HCEC 1CT (cell line): ENCODE data around the gene WDR83.
"Not testable (repeated sequence)": the region's sequence is repeated elsewhere in the genome, so short reads cannot be mapped to it uniquely, and the experiment has no call there.

Source experiments
- DNase-seq: peaks from one replicate; pipeline ENCODE4 v3.0.0-alpha.2; 2017

Gene WDR83

DNA sequence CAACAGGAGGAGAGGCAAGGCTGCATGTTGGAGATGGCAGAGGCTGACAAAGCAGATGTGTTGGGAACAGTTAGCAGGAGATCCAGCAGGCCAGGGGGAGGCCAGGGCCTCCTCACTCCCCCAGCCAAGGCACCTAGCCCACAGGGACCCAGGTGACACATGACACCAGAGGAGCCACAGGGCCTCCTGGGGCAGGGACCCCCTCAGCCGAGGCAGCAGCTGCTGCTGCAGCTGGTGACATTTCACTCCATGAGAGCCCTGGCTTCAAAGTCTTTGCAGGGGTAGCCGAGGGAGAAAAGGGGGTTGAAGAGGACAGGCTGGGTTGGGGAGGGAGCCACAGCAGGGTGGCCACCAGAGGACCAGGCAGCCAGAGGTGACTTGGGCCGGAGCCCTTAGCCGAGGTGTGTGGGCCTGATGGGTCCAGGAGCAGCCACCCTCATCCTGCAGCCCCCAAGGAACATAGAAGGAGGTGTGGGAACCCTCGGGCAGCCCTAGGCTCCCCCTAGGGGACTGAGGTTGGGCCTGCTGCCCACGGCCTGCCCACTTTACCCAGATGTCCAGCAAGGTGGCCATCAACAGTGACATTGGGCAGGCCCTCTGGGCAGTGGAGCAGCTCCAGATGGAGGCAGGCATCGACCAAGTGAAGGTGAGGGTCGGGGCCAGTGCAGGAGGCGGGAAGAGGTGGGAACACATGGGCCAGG is 21.0 kb downstream of the WDR83 start, which contains the start of gene GNG14:
TSS of gene GNG14 (plus strand) at position 503 of the 701 bp plus-strand sequence. CDS start at position 554, 51 bp downstream.
- no peak for DNase-seq

DNA sequence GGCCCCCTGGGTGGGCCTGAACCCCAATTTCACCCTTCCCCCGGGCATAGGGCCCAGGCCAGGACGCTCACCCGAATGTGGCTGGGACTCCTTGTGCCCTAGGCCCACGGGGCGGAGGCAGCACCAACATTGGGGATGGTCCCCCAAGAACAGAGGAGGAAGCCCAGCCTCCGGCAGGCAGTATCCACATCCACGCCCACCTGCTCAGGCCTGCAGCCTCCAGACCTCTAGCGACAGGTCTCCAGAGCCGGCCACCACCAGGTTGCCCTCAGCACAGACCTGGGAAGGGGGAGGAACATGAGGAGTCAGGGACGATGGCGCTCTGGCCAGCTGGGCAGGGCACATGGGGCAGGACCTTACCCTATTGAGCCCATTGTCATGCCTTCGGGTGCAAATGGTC is 22.4 kb downstream of the WDR83 start:
- DNase-seq = no peak

DNA sequence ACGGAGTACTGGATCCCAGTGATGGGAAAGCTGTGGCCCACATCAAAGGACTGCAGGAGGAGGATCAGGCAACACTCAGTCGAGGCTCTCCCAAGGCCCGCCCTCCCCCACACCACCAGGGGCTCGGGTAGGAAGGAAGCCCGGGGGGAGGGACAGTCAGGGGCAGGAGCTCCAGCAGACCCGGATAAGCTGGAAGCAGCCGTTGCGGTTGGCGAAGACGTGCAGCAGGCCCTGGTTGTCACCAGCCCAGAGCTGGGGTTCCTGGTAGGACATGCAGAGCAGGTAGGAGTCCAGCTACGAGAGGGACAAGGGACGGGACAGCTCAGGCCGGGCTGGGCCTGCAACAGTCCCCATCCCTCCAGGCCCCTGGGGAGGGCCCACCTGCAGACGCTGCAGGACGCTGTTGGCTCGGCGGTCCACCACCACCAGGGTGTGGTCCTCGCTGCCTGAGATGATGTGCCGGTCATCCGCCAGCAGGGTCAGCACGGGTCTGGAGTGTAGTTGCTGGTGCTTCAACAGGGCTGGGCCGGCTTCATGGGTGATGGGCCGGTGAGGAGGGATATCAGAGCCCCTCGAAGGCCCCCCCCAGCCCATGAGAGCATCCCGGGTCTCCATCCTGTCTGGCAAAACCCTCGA is 23.1 kb downstream of the WDR83 start:
- DNase-seq = no peak

DNA sequence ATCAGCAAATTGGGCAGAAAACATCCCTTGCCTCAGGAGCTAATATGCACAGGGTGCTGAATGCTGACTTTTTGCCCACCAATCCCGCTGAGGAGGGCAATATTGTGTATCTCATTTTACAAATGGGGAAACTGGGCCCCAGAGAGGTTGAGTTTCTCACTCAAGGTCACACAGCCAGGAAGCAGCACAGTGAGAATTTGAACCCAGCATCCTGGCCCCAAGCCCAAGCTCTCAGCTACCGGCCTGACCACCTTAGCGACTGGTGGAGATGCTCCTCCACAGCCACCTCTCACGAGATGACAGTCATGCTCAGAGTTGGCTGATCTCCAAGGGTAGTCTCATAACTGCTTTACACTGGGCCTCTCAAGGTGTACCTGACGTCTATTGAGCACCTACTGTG is 26.4 kb downstream of the WDR83 start:
- no peak for DNase-seq

DNA sequence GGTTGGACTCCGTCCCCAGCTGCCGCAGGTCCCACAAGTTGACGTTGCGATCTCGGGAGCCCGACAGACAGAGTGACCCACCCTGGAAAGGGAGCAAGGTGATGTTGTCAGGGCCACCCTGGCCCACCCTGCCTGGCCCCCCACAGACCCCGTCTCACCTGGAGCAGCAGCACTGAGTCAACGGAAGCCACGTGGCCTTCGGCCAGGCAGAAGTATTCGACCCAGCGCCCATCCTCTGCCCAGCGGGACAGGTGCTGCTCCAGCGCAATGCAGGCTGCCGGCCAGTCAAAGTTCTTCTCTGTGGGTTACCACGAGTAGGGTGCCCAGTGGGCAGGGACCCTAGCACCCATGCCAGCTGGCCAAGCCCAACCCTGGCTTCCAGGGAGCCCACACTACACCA is 28.0 kb downstream of the WDR83 start:
- DNase-seq = no peak

DNA sequence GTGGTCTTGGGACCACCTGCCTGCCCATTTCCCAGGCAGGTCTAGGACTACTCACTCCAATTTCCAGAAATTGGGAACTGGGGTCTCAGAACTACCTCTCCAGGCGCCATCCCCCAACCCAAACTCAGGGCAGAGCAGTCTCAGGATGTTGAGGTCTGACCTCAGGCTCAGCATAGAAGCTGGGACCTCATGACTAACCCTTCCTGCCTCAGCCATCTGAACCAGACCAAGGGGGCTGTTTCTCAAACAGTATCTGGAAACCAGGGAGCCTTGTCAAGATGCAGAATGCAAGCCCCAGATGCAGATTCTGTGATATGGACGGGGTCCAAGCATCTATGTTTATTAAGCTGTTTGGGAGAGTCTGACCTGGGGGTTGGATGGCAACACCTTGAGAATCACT is 28.5 kb downstream of the WDR83 start:
- DNase-seq = no peak

DNA sequence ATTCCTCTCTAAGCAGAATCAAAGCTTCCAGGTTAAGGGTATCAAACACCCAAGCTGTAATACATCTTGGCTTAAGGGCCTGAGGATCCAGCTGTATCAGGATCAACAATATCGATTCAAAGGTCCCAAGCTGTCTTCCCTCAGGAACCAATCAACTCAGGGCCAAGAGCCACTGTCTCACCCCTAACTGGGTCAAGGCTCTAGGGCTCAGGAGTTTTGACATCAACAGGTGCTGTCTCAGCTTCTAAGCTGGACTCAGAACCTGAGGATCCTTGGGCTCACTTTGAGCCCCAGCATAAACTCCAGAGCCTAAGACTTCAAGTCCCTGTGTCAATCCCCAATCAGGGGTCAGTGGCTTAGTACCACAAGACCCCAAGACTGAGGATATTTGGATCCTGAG is 28.9 kb downstream of the WDR83 start:
- no peak for DNase-seq

DNA sequence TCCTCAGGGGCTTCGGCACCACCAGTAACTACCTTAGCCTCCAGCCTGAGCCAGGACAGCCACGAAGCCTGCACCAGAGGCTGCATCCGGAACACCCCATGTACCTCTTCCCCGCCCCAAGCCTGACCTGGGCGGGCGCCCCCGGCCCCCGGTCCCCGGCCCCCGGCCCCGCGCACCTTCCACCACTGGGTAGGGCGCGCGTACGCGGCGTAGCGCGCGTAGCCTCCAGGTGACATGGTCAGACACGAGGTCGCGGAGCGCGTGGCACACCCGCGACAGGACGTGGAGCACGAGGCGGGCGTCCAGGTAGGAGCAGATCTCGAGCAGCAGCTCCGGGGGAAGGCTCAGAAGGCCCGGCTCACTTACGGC is 29.4 kb downstream of the WDR83 start:
- no peak for DNase-seq

DNA sequence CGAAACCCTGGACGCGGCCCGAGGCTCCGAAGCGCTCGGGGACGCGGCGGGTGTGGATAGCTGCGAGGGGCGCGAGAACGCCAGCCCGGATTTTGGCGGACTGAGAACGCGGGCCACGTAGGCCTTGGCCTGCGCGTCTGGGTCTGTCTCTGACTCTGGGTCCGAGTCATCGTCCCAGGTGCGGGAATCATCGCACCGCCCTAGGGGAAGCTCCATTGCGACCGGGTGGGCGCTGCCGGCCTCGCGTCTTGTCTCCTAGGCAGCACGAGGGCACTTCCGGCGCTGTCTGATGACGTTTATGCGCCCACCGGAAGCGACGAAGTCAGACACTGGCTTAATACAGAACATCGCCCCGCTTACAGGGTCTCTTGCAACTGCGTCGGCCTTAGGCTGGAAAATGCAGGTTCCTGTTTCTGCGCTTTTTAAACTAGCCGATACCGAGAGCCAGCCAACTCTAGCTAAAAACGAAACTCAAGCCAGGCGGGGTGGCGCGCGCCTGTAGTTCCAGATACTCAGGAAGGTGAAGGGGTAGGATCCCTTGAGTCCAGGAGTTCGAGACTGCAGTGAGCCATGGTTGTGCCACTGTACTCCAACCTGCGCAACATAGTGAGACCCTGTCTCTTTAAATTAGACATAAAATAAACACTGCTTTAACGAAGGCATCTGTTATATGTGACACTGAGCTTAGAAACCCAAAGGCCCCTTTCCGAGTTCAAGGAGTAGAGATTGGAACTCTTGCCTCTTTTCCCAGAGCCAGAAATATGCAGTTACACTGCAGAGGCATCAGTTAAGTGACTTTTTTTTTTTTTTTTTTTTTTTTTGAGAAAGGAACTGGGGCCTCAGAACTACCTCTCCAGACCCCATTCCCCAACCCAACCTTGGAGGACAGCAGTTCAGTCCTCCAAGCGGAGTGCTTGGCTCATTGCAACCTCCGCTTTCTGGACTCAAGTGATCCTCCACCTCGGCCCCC is 30.0 kb downstream of the WDR83 start, which contains the start of gene FBXW9:
TSS of gene FBXW9 (minus strand) at position 266 of the 970 bp plus-strand sequence. CDS start at position 216, 50 bp downstream.
- DNase-seq = peak; percentile 81

DNA sequence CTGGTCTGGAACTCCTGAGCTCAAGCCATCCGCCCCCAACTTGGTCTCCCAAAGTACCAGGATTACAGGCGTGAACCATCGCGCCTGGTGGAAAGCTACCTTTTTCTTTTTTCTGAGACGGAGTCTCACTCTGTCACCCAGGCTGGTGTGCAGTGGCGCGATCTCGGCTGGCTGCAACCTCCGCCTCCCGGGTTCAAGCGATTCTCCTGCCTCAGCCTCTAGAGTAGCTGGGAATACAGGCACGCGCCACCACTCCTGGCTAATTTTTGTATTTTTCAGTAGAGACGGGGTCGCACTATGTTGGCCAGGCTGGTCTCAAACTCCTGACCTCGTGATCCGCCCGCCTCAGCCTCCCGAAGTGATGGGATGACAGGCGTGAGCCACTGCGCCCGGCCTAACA is 30.8 kb downstream of the WDR83 start:
- not testable (repeated sequence) for DNase-seq

DNA sequence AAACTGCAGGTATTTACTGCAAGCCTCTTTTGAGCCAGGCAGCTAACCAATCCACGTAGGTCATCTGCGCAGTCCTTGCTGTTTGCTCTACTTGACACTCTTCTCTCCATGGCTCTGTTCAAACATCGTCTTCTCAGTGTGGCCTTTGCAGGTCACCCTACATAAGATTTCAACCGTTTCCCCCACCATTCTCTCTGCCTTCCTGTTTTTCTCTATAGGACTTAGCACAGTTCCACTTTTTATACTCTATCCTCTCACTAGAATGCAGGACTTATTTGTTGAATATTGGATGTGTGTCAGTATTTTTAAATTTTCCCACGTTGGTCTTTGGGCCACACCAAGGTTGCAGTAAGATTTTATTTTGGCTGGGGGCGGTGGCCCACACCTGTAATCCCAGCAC is 31.5 kb downstream of the WDR83 start:
- DNase-seq = no peak

DNA sequence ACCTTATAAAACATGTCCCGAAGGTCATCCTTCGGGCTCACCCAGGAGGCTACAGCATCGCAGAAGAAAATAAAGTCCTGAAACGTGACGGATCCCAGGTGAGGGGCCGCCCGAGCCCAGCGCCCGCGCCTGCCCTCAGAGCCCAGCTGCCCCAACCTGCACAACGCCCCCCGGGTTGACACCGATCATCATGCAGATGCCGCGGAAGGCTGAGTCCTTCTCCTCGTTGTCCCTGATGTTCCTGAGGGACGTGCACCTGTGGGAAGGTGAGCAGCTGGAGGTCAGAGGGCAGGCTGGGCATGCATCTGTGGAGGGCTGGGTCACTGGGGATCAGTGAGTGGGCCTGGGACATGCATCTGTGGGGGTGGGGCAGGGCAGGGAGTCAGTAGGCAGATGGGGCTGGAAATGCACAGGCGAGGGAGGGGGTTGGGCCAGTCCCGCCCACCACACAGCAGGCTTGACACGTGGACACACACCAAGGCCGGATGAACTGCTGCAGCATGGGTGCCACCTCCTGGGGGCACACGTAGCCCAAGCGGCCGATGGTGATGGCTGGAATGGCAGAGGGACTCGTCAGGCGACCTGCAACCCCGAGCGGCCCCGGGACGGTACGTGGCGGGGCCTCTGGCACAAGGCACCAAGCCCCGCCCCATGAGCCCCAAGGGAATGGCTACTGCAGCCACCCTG is 35.1 kb downstream of the WDR83 start:
- no peak for DNase-seq

DNA sequence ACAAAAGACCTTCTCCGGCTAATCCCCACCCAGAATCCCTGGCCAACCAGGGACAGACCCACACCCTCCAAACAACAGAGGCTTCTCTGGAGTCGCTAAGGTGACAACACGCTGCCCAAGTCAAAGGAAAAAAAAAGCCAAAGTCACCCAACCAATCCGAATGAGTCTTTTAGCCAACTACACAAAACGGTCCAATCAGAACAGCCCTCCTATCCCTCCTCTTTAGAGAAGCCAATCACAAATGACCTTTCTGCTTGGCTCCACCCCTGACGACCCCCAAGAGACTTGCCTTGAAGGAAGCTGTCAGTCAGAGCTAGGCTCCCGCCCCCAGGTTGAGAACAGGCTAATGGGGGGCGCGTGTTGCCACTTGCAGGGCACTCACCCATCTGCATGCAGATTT is 36.4 kb downstream of the WDR83 start:
- peak; percentile 22 for DNase-seq

DNA sequence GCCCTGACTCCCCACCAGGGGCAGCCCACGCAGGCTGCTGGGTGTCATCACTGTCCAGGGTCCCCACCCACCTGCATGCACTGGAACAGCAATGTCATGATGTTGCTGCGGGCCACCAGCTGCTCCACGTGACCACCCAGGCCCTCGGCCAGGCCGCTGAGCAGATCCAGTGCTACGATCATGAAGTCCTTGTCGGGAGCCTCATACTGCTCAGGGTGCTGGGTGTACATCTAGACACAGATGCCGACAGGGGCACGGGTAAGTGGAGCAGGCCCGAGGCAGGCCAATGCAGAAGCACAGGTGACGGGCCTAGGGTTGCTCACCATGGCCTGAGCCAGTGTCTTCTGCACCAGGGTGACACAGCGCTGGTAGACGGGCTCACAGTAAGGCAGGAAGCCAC is 38.6 kb downstream of the WDR83 start:
- no peak for DNase-seq

DNA sequence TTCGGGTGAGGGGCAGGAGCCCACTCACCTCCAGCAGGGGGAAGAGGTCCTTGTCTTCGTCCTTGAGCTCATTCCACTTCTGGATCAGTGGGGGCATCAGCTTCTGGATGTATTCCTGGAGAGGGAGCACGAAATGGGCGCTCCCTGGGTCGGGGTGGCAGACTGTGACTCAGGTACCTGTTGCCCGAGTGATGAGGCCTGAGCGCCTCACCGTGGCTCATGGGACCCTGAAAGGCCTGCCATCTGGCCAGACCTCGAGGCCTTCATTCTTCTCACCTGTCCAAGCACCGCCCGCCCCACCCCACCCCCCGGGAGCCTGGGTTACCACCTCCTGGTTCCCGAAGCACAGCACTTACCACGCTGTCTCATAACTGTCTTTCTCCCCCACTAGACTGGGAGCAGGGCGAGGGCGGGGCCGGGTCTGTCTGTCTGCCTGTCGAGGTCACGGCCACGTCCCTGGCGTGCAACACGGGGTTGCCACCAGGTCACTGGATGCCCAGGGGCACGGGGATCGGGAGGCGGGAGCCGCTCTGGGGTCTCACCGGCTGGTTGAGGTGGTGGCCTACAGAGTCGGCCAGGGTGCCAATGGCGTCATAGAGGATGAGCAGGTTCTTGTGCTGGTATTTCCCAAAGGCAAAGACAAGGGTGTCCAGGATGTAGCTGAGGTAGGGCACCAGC is 39.2 kb downstream of the WDR83 start:
- no peak for DNase-seq

DNA sequence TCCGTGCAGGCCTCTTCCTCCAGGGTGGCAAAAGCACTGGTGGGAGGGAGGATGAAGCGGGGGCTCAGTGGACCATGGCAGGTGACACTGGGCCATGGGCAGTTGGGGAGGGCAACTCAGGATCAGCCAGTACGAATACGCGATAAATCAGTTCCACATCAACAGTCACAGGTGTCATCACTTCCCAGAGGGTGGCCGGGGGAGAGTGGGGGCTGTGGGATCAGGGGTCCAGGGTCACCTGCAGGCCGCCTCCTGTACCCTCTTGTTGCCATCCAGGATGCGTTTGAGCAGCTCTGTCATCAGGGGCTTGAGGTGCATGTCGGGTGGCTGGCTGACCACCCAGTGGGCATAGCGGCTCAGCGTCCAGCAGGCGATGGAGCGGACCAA is 39.7 kb downstream of the WDR83 start:
- DNase-seq = no peak

DNA sequence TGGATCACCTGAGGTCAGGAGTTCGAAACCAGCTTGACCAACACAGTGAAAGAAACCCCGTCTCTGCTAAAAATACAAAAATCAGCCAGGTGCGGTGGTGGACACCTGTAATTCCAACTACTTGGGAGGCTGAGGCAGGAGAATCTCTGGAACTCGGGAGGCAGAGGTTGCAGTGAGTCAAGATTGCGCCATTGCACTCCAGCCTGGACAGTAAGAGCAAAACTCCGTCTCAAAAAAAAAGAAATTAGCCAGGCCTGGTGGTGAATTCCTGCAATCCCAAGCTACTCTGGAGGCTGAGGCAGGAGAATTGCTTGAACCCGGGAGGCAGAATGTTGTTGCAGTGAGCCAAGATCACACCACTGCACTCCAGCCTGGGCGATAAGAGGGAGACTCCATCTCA is 42.0 kb downstream of the WDR83 start:
- no peak for DNase-seq

DNA sequence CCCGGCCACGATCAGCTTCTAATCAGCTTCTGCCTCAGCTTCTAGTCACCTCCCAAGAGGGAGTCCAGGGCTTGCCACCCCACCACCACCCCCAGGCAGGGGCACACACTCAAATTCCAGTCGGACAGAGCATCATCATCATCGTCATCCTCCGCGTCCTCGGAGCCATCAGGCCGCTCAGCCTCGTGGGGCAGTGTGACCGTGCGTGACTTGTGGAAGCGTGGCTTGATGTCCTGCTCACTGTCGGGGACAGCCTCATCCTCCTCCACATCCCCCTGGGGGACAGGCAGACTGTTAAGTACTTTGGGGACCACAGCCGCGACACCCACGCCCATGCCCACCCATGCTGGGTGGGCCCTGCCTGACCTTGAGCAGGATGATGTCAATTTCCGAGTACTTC is 44.6 kb downstream of the WDR83 start:
- DNase-seq = no peak

DNA sequence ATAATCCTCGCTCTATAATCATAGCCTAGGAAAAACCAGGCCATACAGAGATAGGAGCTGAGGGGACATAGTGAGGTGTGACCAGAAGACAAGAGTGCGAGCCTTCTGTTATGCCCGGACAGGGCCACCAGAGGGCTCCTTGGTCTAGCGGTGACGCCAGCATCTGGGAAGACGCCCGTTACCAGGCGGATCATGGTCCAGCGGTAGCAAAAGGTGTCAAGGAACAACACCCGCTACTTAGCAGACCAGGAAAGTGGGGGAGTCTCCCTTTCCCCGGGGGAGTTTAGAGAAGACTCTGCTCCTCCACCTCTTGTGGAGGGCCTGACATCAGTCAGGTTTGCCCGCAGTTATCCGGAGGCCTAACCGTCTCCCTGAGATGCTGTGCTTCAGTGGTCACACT is 45.5 kb downstream of the WDR83 start:
- DNase-seq = not testable (repeated sequence)

DNA sequence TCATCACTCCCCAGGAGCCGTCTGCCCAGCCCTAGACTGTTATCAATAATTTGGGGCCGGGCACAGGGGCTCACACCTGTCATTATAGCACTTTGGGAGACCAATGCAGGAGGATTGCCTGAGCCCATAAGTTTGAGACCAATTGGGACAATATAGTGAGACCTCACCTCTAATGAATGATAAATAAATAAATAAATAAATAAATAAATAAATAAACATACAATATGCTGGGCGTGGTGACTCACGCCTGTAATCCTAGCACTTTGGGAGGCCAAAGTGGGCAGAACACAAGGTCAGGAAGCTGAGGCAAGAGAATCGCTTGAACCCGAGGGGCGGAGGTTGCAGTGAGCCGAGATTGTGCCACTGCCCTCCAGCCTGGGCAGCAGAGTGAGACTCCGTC is 46.7 kb downstream of the WDR83 start:
- not testable (repeated sequence) for DNase-seq

DNA sequence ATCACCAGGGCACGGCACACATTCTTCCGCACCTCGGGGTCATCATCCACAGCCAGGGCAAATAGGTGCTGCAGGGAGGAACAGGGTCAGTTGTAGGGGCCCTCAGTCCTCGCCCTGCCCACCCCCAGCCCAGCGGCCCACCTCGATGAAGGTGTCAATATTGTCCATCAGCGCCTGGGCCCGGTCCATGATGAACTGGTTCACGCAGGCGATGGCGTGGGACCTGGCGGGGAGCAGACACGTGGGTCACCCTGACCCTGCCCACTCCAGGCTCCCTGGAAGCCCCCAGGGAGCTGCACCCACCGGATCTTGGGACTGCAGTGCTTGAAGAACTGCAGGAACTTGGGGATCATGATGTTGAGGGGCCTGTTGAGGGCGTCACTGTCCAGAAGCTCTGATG is 48.5 kb downstream of the WDR83 start:
- no peak for DNase-seq

DNA sequence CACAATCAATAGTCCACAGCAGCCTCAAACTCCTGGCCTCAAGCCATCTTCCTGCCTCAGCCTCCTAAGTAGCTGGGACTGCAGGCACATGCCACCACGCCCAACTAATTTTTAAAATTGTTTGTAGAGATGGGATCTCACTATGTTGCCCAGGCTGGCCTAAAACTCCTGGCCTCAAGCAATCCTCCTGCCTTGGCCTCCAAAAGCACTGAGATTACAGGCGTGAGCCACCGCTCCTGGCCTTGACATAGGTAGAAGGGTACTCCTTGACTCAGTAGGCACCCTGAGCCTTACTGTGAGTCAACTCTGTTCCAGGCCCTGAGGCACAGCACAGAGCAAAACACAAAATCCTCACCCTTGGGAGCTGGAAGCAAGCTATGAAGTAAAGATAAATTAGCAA is 49.3 kb downstream of the WDR83 start:
- no peak for DNase-seq
